Ishikawa (cell line): Measurements from ENCODE around the gene BIRC7.

Source experiments
- CEBPB ChIP-seq: IDR thresholded peaks from 2 replicates; pipeline ENCODE4 v1.6.1; 2012
- CREB1 ChIP-seq: IDR thresholded peaks from 2 replicates; pipeline ENCODE4 v1.6.1; 2012; ENCODE audit warnings: low read depth
- EP300 ChIP-seq: IDR thresholded peaks from 2 replicates; pipeline ENCODE4 v1.6.1; 2012; ENCODE audit warnings: borderline replicate concordance
- RAD21 ChIP-seq: IDR thresholded peaks from 2 replicates; pipeline ENCODE4 v1.6.1; 2012; ENCODE audit warnings: low read depth
- TAF1 ChIP-seq: IDR thresholded peaks from 2 replicates; pipeline ENCODE4 v1.6.1; 2012; ENCODE audit warnings: low read depth, mild to moderate bottlenecking
- TCF12 ChIP-seq: IDR thresholded peaks from 2 replicates; pipeline ENCODE4 v1.6.1; 2012; ENCODE audit warnings: low read depth
- YY1 ChIP-seq: IDR thresholded peaks from 2 replicates; pipeline ENCODE4 v1.6.1; 2012; ENCODE audit warnings: low read depth
- TF ChIP-seq, protein P1 (sequence below): IDR thresholded peaks from 2 replicates; pipeline ENCODE4 v1.6.1; 2012

DNA sequence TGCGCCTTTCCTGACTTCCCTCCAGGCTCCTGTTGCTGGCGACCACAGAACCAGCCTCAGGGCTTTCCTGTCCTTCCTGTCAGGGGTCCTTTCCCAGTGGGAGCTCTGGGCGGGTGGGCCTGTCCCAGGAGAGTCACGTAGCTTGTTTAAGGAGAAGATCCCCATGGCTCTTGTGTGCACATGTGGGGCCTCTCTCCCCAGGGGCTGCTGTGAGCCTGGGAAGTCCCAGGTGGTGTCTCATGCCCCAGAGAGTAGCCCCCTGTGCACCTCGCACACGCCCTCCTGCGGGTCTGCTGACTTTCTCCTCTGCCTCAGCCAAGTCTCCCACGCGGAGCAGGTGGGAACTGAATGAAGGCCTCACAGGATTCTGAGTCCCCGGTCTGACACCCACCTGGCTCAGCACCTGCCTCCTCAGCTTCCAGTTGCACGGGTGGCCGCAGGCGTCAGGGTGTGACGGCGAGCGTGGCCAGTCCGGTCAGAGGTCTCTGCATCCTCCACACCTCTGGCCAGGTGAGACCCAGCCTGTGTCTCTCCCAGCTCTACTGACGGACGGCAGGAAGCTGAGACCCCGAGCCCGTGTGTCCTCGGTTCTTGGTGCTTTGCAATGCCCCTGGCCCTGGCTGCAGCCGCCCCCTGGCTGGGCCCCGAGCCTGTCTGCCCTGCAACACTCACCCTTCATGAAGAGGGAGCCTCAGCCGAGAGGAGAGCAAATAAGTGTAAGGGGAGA is 24.2 kb downstream of the BIRC7 start:
- TF ChIP-seq, protein P1, sequence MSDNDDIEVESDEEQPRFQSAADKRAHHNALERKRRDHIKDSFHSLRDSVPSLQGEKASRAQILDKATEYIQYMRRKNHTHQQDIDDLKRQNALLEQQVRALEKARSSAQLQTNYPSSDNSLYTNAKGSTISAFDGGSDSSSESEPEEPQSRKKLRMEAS, result no peak
- no peak for TF ChIP-seq RAD21
- no peak for TF ChIP-seq YY1
- TF ChIP-seq EP300, result no peak
- TF ChIP-seq CEBPB, result no peak
- no peak for TF ChIP-seq CREB1
- no peak for TF ChIP-seq TAF1
- no peak for TF ChIP-seq TCF12
